ENCODE measurements around the gene PPEF1. TPM values are rescaled to one million over a fixed set of nuclear protein-coding genes. Genes with fewer than 3 reads are reported as not detected.

PPEF1 gene
- total and polyA plus RNA-seq, 2 of the 13 experiments (the other 11 are each of a cell fraction or from before 2014, with no cell fraction given), result not detected

GRCh38 chrX:18825375-18825774 lies 117.9 kb downstream of the PPEF1 start:
- Histone ChIP-seq H3K27me3 (ENCODE audit: control insufficient read depth in 1 of 2, insufficient read depth in 2 of 2, low read length in 2 of 2) (no peaks in the 10 kb centered on the region), H3K4me2 (ENCODE audit: low read depth, low read length) (no peak overlapping the region), H4K20me1 (ENCODE audit: insufficient read depth, low read length) (no peaks in the 10 kb centered on the region), H3K79me2 (ENCODE audit: insufficient read depth, low read length) (no peaks in the 10 kb centered on the region), H3K27ac (ENCODE audit: extremely low read length, insufficient read depth, low read length) (no peak overlapping the region), H3K9me3 (ENCODE audit: low read length) (no peaks in the 10 kb centered on the region), H3K4me3 (replicated peaks in 1 of 3; ENCODE audit: insufficient read depth in 1 of 3, low read depth in 2 of 3, low read length in 3 of 3) (no peak overlapping the region), H2AFZ (ENCODE audit: low read length) (no peak overlapping the region), H3K9ac (ENCODE audit: insufficient read depth, low read depth, low read length) (no peak overlapping the region), H3K36me3 (replicated peaks in 1 of 2; ENCODE audit: control insufficient read depth in 1 of 2, insufficient read depth in 2 of 2, low read length in 2 of 2) (no peaks in the 10 kb centered on the region), H3K4me1 (ENCODE audit: insufficient read depth, low read length) (no peaks in the 10 kb centered on the region)
- CTCF ChIA-PET (ENCODE audit: low intra/inter-chr PET ratio, low total read pairs), result no interaction called here
- DNase-seq (ENCODE audit: low spot score) (no peak), FAIRE-seq (no peak), ATAC-seq (no peak)
- no peak for TF ChIP-seq ZNF343 (CRISPR knock-in tag; IDR thresholded peaks at IDR 0.05)
- TF ChIP-seq REL (CRISPR knock-in tag; conservative IDR thresholded peaks at IDR 0.05), result no peak
- TF ChIP-seq NR2F6 (IDR thresholded peaks at IDR 0.05), result no peak
- no peak for TF ChIP-seq NR2F6 (CRISPR knock-in tag; IDR thresholded peaks at IDR 0.05)
- intact Hi-C loops (cut with micrococcal nuclease; ENCODE audit: unreplicated experiment) (no loop called here), in situ Hi-C loops (cut with HindIII; ENCODE audit: extremely low pct_ligation_motif_present, low pct_unique_long_range_greater_than_20kb) (no loop called here)
- POLR2A ChIA-PET, result no interaction called here
- no TSS peak for BruUV-seq (replicated peaks)
- 7% methylated on average over 2 of the region's 2 CpGs for WGBS (ENCODE audit: low lambda C conversion rate)

GRCh38 chrX:18828832-18829404 lies 121.5 kb downstream of the PPEF1 start:
- DNase-seq (ENCODE audit: low spot score) (peak; percentile 28), FAIRE-seq (peak; percentile 34), ATAC-seq (peak; percentile 84)
- no peak overlapping the region for H2AFZ ChIP-seq (ENCODE audit: low read length)
- H3K9me3 ChIP-seq (ENCODE audit: low read length), result no peaks in the 10 kb centered on the region
- no peak overlapping the region for H3K9ac ChIP-seq (ENCODE audit: insufficient read depth, low read depth, low read length)
- in situ Hi-C loops (cut with HindIII; ENCODE audit: extremely low pct_ligation_motif_present, low pct_unique_long_range_greater_than_20kb) (no loop called here), intact Hi-C loops (cut with micrococcal nuclease; ENCODE audit: unreplicated experiment) (no loop called here)
- no peak overlapping the region for H3K4me2 ChIP-seq (ENCODE audit: low read depth, low read length)
- no peaks in the 10 kb centered on the region for H3K4me1 ChIP-seq (ENCODE audit: insufficient read depth, low read length)
- no peak overlapping the region for H3K4me3 ChIP-seq (replicated peaks in 1 of 3; ENCODE audit: insufficient read depth in 1 of 3, low read depth in 2 of 3, low read length in 3 of 3)
- no peak overlapping the region for H3K27ac ChIP-seq (ENCODE audit: extremely low read length, insufficient read depth, low read length)
- ChIA-PET CTCF (ENCODE audit: low intra/inter-chr PET ratio, low total read pairs) (no interaction called here), POLR2A (no interaction called here)
- no peaks in the 10 kb centered on the region for H3K36me3 ChIP-seq (replicated peaks in 1 of 2; ENCODE audit: control insufficient read depth in 1 of 2, insufficient read depth in 2 of 2, low read length in 2 of 2)
- no TSS peak for BruUV-seq (replicated peaks)
- WGBS (ENCODE audit: low lambda C conversion rate), result no CpG with 5 or more reads among the region's 1 CpG
- no peaks in the 10 kb centered on the region for H3K79me2 ChIP-seq (ENCODE audit: insufficient read depth, low read length)
- H3K27me3 ChIP-seq (ENCODE audit: control insufficient read depth in 1 of 2, insufficient read depth in 2 of 2, low read length in 2 of 2), result no peaks in the 10 kb centered on the region
- no peaks in the 10 kb centered on the region for H4K20me1 ChIP-seq (ENCODE audit: insufficient read depth, low read length)
- TF ChIP-seq ZNF407 (CRISPR knock-in tag; IDR thresholded peaks at IDR 0.05; ENCODE audit: not compliant biosample characterization) (no peak), TERF1 (CRISPR knock-in tag; IDR thresholded peaks at IDR 0.05) (no peak), FOSL2 (CRISPR knock-in tag; IDR thresholded peaks at IDR 0.05) (peak; percentile 79)
- TF ChIP-seq, protein P1, sequence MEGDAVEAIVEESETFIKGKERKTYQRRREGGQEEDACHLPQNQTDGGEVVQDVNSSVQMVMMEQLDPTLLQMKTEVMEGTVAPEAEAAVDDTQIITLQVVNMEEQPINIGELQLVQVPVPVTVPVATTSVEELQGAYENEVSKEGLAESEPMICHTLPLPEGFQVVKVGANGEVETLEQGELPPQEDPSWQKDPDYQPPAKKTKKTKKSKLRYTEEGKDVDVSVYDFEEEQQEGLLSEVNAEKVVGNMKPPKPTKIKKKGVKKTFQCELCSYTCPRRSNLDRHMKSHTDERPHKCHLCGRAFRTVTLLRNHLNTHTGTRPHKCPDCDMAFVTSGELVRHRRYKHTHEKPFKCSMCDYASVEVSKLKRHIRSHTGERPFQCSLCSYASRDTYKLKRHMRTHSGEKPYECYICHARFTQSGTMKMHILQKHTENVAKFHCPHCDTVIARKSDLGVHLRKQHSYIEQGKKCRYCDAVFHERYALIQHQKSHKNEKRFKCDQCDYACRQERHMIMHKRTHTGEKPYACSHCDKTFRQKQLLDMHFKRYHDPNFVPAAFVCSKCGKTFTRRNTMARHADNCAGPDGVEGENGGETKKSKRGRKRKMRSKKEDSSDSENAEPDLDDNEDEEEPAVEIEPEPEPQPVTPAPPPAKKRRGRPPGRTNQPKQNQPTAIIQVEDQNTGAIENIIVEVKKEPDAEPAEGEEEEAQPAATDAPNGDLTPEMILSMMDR (CRISPR knock-in tag; IDR thresholded peaks at IDR 0.05), result peak; percentile 32

Measured in HepG2 (cell line).